Ovary (tissue), 9 donors: ENCODE data around the gene PDIA2. TPM values are rescaled to one million over a fixed set of nuclear protein-coding genes. Genes with fewer than 3 reads are reported as not detected.

ENCODE experiments used
- DNase-seq, 5 donors: peaks; one replicate each; pipeline ENCODE4 v3.0.0-alpha.2; 2019 to 2020
- H3K27ac ChIP-seq, 2 donors: fragments of 200-600 bp; one replicate each; pipeline versions ENCODE4 v1.5.1 to v1.8.0; 2019 to 2022
- H3K27me3 ChIP-seq: fragments of 200-600 bp; one replicate; pipeline ENCODE4 v1.8.0; 2022
- H3K36me3 ChIP-seq: fragments of 200-600 bp; sonication (generic); one replicate; pipeline ENCODE4 v1.5.1; 2019
- H3K4me1 ChIP-seq: one replicate; pipeline ENCODE4 v1.8.1; 2013; ENCODE audit warnings: mild to moderate bottlenecking, moderate library complexity; ENCODE audit not compliant: insufficient read depth
- H3K4me3 ChIP-seq: fragments of 200-600 bp; sonication (generic); one replicate; pipeline ENCODE4 v1.5.1; 2017
- H3K9me3 ChIP-seq, 2 donors: fragments of 200-600 bp in 1 of 2; sonication (generic) in 1 of 2; one replicate each; pipeline versions ENCODE4 v1.5.1 to v1.8.1; 2013 to 2019; ENCODE audit warnings: mild to moderate bottlenecking in 1 of 2, moderate library complexity in 1 of 2
- EP300 ChIP-seq: sonication (generic); formaldehyde crosslinking; IDR thresholded peaks from one replicate; pipeline ENCODE4 v1.6.1; 2017; ENCODE audit warnings: antibody characterized with exemption
- POLR2A ChIP-seq: fragments of 450-650 bp; IDR thresholded peaks from one replicate; pipeline ENCODE4 v1.6.1; 2017; ENCODE audit warnings: antibody characterized with exemption, mild to moderate bottlenecking, moderate library complexity
- WGBS, 3 donors: extraction: QIAGEN DNeasy Blood & Tissue Kit in 1 of 3; methylation state at CpG; one replicate each; pipeline versions ENCODE4 v1.1.5 to v1.1.7; 2013 to 2017; 5-methylcytosine and 5-hydroxymethylcytosine counted together
- intact Hi-C, 4 donors: fragments of 100-400 bp; cut with DNase I; formaldehyde crosslinking; loops; one replicate each; pipeline versions ENCODE4 v1.11.0 to v1.15.1; 2022 to 2023
- polyA plus RNA-seq, 2 donors: library from polyadenylated mRNA; stranded (reverse); fragments of 200-250 nt in 1 of 2; fragments of 350-450 nt in 1 of 2; fragmentation: Illumina TruSeq in 1 of 2; extraction: RNeasy Lipid Tissue Mini Kit (QIAGEN cat#74804) in 1 of 2; gene quantifications; one replicate each; pipeline ENCODE4 v1.2.3, GENCODE V29; 2013 to 2014
- total RNA-seq, 7 donors: library from RNA; depleted of rRNA in 2 of 7; stranded (reverse); fragments of >200 nt in 2 of 7; fragmentation: NEBNext Ultra II Directional in 3 of 7; extraction: Animal tissue kit (Norgen Biotek cat#: 25700) in 3 of 7; gene quantifications; one replicate each; pipeline versions ENCODE4 v1.1.0 to v1.2.4, GENCODE V29; 2016 to 2023
- TF ChIP-seq, protein P1 (sequence below), 3 donors: fragments of 450-650 bp in 2 of 3; fragments of 200-600 bp in 1 of 3; IDR thresholded peaks; one replicate each; pipeline versions ENCODE4 v1.5.1 to v1.8.0; 2016 to 2022; ENCODE audit warnings: antibody characterized with exemption in 3 of 3, mild to moderate bottlenecking in 1 of 3
- donor health status: DM: no; HTN: no; CAD: no; lungs with moderate emphysema.
- donor health status: DM: no; HTN: no; CAD: no.
- donor health status: Bipolar disorder and iron deficiency.
- donor health status: DM: yes; HTN: yes; CAD: no.
- donor health status: DM: no; HTN: no; CAD: no.
- donor health status: DM: yes; HTN: yes; CAD: no.

The PDIA2 gene
- total and polyA plus RNA-seq, 9 donors, result 0.04 to 0.92 (median 0.32) TPM; not detected in 5

DNA sequence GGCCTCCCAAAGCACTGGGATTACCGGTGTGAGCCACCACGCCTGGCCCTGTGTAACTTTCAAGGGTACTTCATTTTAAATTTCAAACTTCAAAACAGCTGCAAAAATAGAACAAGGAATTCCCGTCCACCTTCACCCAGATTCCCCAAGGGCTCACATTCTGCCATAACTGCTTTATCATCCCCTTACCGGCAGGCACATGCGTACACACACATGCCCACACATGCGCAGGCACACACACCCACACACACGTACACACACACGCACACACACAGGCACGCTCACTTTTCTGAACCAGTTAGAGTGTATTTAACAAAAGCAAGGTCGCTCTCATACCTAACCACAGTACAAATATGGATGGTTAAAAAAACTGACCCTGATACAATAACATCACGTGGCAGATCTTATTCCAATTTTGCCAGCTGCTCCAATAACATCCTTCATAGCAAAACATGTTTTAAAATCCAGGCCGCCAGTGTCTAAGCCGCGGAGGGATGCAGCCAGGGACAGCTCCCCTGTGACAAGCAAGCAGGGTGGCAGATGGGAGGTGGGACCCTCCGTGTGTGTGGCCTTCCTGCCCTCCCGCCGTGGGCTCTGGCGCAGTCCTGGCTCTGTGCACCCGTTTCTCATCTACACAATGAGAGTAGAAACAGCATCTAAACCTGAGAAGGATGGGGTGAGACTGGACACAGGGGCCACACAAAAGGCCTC is 23.1 kb downstream of the PDIA2 start:
- H3K27ac ChIP-seq, result peak overlapping the region in 1 of 2 donors; percentile 50
- TF ChIP-seq EP300 (no peak), POLR2A (no peak)
- TF ChIP-seq, protein P1, sequence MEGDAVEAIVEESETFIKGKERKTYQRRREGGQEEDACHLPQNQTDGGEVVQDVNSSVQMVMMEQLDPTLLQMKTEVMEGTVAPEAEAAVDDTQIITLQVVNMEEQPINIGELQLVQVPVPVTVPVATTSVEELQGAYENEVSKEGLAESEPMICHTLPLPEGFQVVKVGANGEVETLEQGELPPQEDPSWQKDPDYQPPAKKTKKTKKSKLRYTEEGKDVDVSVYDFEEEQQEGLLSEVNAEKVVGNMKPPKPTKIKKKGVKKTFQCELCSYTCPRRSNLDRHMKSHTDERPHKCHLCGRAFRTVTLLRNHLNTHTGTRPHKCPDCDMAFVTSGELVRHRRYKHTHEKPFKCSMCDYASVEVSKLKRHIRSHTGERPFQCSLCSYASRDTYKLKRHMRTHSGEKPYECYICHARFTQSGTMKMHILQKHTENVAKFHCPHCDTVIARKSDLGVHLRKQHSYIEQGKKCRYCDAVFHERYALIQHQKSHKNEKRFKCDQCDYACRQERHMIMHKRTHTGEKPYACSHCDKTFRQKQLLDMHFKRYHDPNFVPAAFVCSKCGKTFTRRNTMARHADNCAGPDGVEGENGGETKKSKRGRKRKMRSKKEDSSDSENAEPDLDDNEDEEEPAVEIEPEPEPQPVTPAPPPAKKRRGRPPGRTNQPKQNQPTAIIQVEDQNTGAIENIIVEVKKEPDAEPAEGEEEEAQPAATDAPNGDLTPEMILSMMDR (IDR thresholded peaks at IDR 0.05), result no peak
- H3K27me3 ChIP-seq, result no peaks in the 10 kb centered on the region
- no peaks in the 10 kb centered on the region for H3K9me3 ChIP-seq
- 14 to 52% (median 19%) methylated on average over 19 of the region's 19 CpGs for WGBS, 3 donors
- DNase-seq, result peak in 4 of 5 donors; percentile 55 to 83 (median 72)
- no peaks in the 10 kb centered on the region for H3K36me3 ChIP-seq
- intact Hi-C loops, result no loop called here
- peaks cover 5% of the 10 kb centered on the region for H3K4me1 ChIP-seq
- no peak overlapping the region for H3K4me3 ChIP-seq

DNA sequence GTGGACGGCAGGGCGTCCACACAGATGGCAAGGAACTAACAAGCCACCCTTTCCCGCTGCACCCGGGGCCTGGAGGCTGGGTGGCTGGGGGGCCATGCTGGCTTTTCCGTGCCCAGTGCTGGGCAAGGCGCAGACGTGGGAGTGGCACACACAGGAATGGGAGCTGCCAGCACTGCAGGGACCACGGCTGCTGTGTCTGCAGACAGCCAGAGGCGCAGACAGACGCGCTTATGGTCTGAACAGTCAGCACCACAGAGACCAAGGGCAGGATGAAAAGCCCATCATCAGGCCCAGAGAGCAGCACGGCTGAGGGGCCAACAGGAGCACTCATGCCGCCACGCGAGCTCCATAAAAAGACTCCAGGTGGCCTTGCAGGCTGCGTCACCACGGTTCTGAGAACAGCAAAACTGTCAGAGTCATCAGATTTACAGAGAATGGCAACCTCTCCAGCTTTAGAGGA is 24.0 kb downstream of the PDIA2 start:
- intact Hi-C loops, result no loop called here
- no peaks in the 10 kb centered on the region for H3K36me3 ChIP-seq

DNA sequence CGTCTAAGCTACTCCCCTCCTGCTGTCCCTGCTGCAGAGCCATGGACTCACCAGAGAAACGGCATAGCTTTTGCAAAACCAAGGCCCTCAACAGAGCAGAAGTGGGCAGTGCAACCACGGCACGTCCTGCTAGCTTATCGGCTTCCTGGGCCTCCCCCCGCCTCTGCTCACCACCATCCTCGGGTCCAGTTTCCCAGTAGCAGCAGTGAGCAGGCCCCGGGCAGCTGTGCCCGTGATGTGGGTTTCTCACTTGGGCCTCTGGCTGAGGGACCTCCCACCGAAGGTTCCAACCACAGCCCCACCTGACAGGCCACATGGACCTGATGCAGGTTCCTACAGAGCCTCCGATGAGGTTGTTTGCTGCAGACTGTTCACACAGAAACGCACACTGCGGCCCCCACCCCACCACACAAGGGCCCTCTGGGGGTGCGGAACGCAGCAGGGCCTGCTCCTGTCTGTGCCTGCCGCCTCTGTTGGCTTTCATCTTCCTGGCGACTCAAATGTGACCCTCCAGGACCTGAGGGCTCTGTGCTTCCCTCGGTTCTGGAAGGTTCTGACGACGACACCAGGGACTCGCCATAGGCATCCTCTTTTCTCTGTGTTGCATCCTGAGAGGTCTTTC is 24.8 kb downstream of the PDIA2 start:
- H3K36me3 ChIP-seq, result no peaks in the 10 kb centered on the region
- TF ChIP-seq, protein P1 (IDR thresholded peaks at IDR 0.05), result no peak
- TF ChIP-seq EP300, result no peak
- no peak for TF ChIP-seq POLR2A
- 87 to 93% (median 90%) methylated on average over 21 of the region's 21 CpGs for WGBS, 3 donors
- DNase-seq, result no peak
- no peak overlapping the region for H3K27ac ChIP-seq
- no peak overlapping the region for H3K4me3 ChIP-seq
- intact Hi-C loops, result no loop called here
- H3K27me3 ChIP-seq, result no peaks in the 10 kb centered on the region
- peaks cover 5% of the 10 kb centered on the region for H3K4me1 ChIP-seq
- H3K9me3 ChIP-seq, result no peaks in the 10 kb centered on the region

More for the DNA sequence above, 24.0 kb downstream of the PDIA2 start:
- Histone ChIP-seq H3K27me3 (no peaks in the 10 kb centered on the region), H3K4me1 (peaks cover 5% of the 10 kb centered on the region), H3K27ac (peak overlapping the region in 1 of 2 donors; percentile 50), H3K4me3 (no peak overlapping the region), H3K9me3 (no peaks in the 10 kb centered on the region)
- no peak for DNase-seq
- TF ChIP-seq, protein P1 (IDR thresholded peaks at IDR 0.05), result no peak
- TF ChIP-seq EP300 (no peak), POLR2A (no peak)
- WGBS, 3 donors, result 77 to 82% (median 82%) methylated on average over 17 of the region's 17 CpGs

DNA sequence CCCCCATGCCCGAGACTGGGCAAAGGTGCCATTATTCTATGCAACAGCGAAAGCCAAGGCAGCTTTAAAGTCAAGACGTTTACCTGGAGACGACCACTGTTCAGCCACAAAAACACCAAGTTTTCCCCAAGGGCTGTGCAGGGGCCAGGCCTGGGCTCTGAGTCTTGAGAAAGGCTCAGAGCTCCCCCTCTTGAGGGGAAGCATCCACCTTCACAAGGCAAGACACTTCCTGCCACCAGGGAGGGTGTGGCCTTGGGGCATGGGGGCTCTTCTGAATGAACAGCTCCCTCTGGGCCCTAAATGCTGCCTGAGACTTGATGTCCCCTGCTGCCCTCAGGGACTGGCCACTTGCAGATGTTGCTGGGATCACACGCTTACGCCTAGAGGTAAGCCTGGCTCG is 26.5 kb downstream of the PDIA2 start:
- 74 to 88% (median 83%) methylated on average over 7 of the region's 7 CpGs for WGBS, 3 donors
- Histone ChIP-seq H3K27me3 (no peaks in the 10 kb centered on the region), H3K9me3 (no peaks in the 10 kb centered on the region), H3K4me1 (peaks cover 5% of the 10 kb centered on the region), H3K36me3 (no peaks in the 10 kb centered on the region), H3K27ac (no peak overlapping the region), H3K4me3 (no peak overlapping the region)
- intact Hi-C loops, result no loop called here
- no peak for DNase-seq
- TF ChIP-seq, protein P1 (IDR thresholded peaks at IDR 0.05), result no peak
- TF ChIP-seq EP300, result no peak
- TF ChIP-seq POLR2A, result no peak
